ENCODE results near the gene ABT1. TPM values are rescaled to one million over a fixed set of nuclear protein-coding genes. Genes with fewer than 3 reads are reported as not detected.
"Not testable (repeated sequence)": the region's sequence is repeated elsewhere in the genome, so short reads cannot be mapped to it uniquely, and the experiment has no call there.

Gene ABT1
- polyA plus RNA-seq, 1 of the 3 experiments (the other 2 are of a cell fraction) = 15.4 TPM

GRCh38 chr6:26596579-26597388 is at the start of gene ABT1 (continued):
- TF ChIP-seq REST (IDR thresholded peaks at IDR 0.05; ENCODE audit: low read depth, low read length) (peak; percentile 53; the same call in 1 of the 2 replicates), POLR2AphosphoS5 (IDR thresholded peaks at IDR 0.05; ENCODE audit: low read depth, low read length) (peak; percentile 90), GATA2 (CRISPR knock-in tag; IDR thresholded peaks at IDR 0.05) (no peak; the same call in 1 of the 2 replicates), ZBTB33 (IDR thresholded peaks at IDR 0.05; ENCODE audit: borderline replicate concordance, low read depth) (no peak; the same call in 1 of the 2 replicates), EP300 (IDR thresholded peaks at IDR 0.05; ENCODE audit: borderline replicate concordance in 1 of 2, low read depth in 1 of 2, low read length in 1 of 2) (no peak; a peak in 1 of 4 replicates), YY1 (IDR thresholded peaks at IDR 0.05; ENCODE audit: low read depth) (peak; percentile 93)

GRCh38 chr6:26547363-26547762 is 49.4 kb upstream of the ABT1 start:
- H3K4me3 ChIP-seq (ENCODE audit: low read depth in 2 of 2, low read length in 1 of 2); H3K9ac ChIP-seq; H2AFZ ChIP-seq (ENCODE audit: low read depth); H3K27me3 ChIP-seq (ENCODE audit: insufficient read depth); H3K9me2 ChIP-seq; H3K4me2 ChIP-seq; H3K27ac ChIP-seq (ENCODE audit: low read depth in 2 of 2, low read length in 1 of 2); DNase-seq; H4K20me1 ChIP-seq (ENCODE audit: insufficient read depth); POLR2A ChIA-PET; H3K4me1 ChIP-seq (ENCODE audit: control insufficient read depth in 1 of 2, insufficient read depth in 2 of 2, low read depth in 1 of 2, low read length in 1 of 2); H3K9me3 ChIP-seq: not testable (repeated sequence)
- CTCF ChIA-PET = interaction anchor here (1.8 kb wide), 1 partner anchor 10 kb away, joined by 9 read pairs; the partner anchor contains the start of gene HMGN4
- 95% methylated on average over 18 of the region's 18 CpGs for WGBS (ENCODE audit: low lambda C conversion rate)
- H3K36me3 ChIP-seq (replicated peaks in 1 of 2; ENCODE audit: control insufficient read depth in 1 of 2, insufficient read depth in 2 of 2, low read length in 1 of 2) = peaks cover 33 to 39% of the 10 kb centered on the region in 2 experiments
- H3K79me2 ChIP-seq (ENCODE audit: insufficient read depth) = peaks cover 27% of the 10 kb centered on the region
- H3F3A ChIP-seq (replicated peaks; ENCODE audit: insufficient read depth) = peaks cover 18% of the 10 kb centered on the region

Measured in SK-N-SH (cell line).